NCI-H2196 (cell line): ENCODE measurements around the gene CNNM3.

Experiments used
- DNase-seq: peaks from one replicate; lab custom pipeline; 2025; ENCODE audit not compliant: unreplicated experiment; lab: John Stamatoyannopoulos, UW

Gene CNNM3

DNA sequence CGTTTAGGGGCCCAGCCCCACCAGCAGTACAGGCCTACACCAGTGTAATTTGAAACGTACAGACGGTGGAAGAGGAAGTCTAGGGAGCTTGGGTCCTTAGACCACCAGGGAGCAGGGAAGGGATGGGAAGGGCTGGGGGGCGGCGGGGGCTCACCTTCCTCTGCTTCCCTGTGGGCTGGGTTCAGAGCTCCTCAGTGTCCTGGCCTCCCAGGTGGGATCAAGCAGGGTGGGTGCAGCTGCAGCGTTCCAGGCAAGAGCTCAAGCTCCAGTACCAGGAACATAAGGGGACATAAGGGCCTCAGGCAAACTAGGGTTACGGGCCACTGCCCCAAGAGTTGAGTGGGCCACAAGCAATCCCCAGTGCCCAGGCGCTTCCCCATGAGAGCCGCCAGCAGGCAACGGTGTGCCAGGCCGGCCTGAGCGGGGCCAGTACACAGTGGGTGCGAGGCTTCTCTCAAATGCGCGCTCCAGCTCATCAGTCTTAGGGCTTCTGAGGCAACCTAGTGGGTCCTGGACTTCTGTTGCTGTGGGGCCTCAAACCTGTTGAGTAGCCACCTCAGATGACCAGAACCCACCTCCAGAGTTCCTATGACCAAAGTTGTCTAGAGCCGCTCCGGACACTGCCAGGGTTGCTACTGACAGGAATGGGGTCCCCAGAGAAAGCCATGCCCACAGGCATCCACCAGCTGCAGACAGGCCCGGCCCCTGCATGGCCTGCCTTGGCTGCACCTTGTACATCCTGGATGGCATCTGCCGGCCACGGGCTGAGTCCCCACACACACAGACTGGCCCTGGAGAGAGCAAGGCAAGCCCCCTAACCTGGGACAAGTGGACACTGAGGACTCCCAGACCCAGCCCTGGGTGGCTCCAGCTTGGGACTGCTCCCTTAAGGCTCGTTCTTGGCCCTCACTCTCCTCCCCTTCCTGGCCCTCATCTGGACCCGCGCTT lies 22.6 kb downstream of the CNNM3 start:
- DNase-seq, result no peak

GRCh38 chr2:96839293-96839874 lies 23.3 kb downstream of the CNNM3 start:
- peak; percentile 72 for DNase-seq

- DNase-seq, result peak; percentile 21
These were observed 24.1 kb downstream of the CNNM3 start for GRCh38 chr2:96839875-96840850.

DNA sequence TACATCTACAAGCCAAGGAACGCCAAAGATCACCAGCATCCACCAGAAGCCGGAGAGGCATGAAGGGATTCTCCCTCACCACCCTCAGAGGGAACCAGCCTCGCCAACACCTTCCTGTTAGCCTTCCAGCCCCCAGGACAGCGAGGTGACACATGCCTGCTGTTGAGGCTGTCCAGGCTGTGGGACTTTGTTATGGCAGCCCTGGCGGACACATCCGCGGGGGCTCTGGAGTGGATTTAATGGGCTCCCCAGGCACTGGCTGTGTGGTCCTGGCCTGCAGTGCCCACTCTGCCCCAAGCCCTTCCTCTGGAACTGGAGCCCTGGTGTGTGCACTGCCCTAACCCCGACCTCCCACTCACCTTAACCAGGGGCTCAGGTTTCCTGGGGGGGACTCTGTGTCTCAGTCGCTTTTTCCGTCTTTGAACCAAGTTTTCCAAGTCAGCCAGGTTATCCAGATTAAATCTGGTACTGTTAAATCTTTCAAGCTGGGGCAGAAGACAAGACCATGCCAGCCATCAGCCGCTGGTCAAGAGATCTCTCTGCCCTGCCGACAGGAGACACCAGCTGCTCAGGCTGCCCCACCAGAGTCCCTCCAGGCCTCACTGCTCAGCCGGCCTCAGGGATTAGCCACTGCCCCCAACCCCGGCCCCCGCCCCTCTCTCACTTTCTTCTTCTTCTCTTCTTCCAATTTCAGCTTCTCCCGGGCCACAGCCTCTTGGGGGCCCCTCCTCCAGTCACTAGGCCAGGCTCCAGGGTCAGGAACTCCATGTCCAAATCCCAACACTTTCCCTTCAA lies 25.8 kb downstream of the CNNM3 start:
- DNase-seq, result no peak

DNA sequence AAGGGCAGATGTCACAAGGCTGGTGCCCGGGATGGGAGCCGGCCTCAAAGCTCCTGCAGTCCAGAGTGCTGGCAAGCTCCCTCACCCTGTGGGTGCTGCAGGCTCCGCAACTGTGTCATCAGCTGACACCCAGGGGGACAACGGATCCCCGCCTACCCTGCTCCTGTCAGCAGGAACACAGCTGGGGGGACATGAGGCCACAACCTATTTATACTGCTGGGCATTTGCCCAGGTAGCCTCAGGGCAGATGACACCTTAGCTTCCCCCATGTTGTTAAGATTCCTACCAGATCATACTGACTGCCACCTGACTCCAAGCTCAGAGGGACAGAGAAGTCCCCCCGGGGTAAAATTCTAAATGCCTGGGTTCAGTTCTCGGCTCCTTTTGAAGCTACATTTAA lies 26.5 kb downstream of the CNNM3 start:
- no peak for DNase-seq

DNA sequence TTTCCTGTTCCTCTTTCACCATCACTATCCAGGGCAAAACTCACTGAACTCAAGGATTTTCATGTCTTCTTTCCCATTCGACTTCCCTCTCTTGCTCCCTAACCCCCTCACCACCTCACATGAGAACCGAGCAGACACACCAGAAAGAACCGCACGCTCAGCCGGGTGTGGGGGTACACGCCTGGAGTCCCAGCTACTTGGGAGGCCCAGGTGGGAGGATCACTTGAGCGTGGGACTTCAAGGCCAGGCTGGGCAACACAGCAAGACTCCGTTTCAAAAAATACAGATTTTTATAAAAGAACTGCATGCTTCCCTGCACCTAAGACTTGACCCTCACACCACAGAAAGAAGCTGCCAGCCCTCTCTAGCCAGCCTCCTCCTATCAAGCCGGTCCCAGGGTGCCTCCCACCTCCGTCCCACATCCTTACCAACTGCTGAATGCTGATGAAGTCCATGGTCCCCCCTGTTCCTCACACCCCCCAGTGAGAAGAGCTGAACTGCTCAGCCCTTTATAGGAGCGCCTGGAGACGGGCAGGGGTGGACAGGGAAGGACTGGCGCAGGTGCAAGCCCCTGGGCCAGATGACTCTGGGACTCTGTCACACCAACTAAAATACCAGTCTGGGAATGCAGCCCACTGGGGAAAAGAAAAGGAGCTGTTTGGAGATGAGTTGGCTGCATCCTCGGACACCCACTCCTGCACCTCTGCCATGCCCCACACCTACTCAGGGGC lies 27.6 kb downstream of the CNNM3 start, which contains the start of gene ANKRD23:
Gene ANKRD23, minus strand, starts transcription at position 484 of the 731 bp plus-strand sequence. Its CDS starts 29 bp downstream, at position 455.
- no peak for DNase-seq

GRCh38 chr2:96844405-96844808 lies 28.3 kb downstream of the CNNM3 start:
- DNase-seq, result no peak

- DNase-seq, result no peak
These were observed 30.8 kb downstream of the CNNM3 start for GRCh38 chr2:96846825-96847224.

GRCh38 chr2:96847586-96847985 lies 31.5 kb downstream of the CNNM3 start:
- DNase-seq, result no peak

GRCh38 chr2:96848264-96848663 lies 32.2 kb downstream of the CNNM3 start:
- DNase-seq, result no peak

- no peak for DNase-seq
These were observed 36.6 kb downstream of the CNNM3 start for GRCh38 chr2:96852667-96853066.

- no peak for DNase-seq
These were observed 37.3 kb downstream of the CNNM3 start for GRCh38 chr2:96853321-96853720.

- DNase-seq, result no peak
These were observed 41.0 kb downstream of the CNNM3 start for GRCh38 chr2:96856776-96857666.

- peak; percentile 98 for DNase-seq
These were observed 41.8 kb downstream of the CNNM3 start, which contains the start of gene ANKRD39 for GRCh38 chr2:96857667-96858372. ANKRD39 (minus strand) TSS chr2:96858016; CDS start chr2:96857987, 29 bp downstream.

DNA sequence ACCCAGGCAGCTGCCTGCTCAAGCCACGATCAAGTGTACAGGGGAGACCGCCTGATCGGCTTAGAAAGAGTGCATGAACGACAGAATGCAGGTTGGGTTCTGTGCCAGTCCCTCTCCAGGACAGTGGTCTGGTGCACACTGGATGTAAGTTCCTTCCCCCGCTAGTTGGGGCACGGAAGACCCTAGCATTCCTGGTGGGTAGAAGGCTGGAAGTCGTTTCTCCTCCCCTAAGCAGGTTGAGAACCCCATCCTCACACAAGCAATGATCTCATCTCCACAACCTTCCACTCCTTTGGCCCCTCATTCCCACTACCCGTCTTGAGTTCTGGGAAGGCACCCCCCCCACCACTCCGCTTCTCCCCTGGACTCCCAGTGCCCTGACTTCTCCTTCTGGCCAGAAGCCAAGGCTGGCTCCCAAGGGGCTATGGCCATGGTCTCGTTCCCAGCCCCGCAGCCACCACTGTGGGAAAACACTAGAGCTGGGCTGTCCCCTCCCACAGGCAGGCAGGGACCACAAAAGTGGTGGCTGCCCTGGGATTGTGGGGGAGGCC lies 43.1 kb downstream of the CNNM3 start:
- DNase-seq, result no peak

DNA sequence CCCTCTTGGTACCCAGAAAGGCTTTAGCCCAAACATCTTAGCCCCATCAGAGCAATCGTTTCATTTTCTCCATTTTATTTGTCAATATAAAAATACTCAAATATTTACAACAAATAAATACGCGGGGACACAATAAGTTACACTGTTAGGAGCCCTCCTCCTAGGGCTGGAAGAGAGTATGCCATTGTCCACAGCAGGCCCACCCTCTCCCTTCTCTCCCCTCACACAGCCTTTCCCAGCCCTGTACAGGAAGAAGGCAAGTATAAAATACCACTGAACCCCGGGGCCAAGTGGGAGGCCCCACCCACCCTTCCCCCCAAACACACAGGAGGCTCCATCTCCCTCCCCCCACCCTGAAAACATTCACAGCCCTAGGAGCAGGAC lies 43.6 kb downstream of the CNNM3 start:
- no peak for DNase-seq
